ENCODE results near the gene UBE2C. TPM values are rescaled to one million over a fixed set of nuclear protein-coding genes. Genes with fewer than 3 reads are reported as not detected.

UBE2C gene
- total and polyA plus RNA-seq, 2 experiments from 2014 or later = 26.7 to 46.9 TPM

GRCh38 chr20:45780159-45780558, 32.3 kb upstream of the UBE2C start:
- Histone ChIP-seq H3K27ac (peak overlapping the region; percentile 88), H3K79me2 (peaks cover 4% of the 10 kb centered on the region), H3K4me2 (peak overlapping the region; percentile 8), H3K27me3 (no peaks in the 10 kb centered on the region), H2AFZ (no peak overlapping the region), H3K9me2 (replicated peaks; ENCODE audit: insufficient read depth) (no peaks in the 10 kb centered on the region), H4K20me1 (ENCODE audit: insufficient read depth, poor library complexity, severe bottlenecking) (no peaks in the 10 kb centered on the region), H3K36me3 (replicated peaks; ENCODE audit: insufficient read depth, low read depth) (no peaks in the 10 kb centered on the region), H3K9me3 (ENCODE audit: low read depth) (no peaks in the 10 kb centered on the region), H3K4me3 (no peak overlapping the region), H3K4me1 (ENCODE audit: insufficient read depth) (peaks cover 40% of the 10 kb centered on the region)
- WGBS (ENCODE audit: low lambda C conversion rate, missing lambda C conversion rate) = 83% methylated on average over 4 of the region's 4 CpGs
- no peak for DNase-seq (ENCODE audit: low spot score)
- no peak for TF ChIP-seq EZH2 (IDR thresholded peaks at IDR 0.05; ENCODE audit: borderline replicate concordance)
- no peak for TF ChIP-seq CTCF (IDR thresholded peaks at IDR 0.05; ENCODE audit: poor library complexity)
- TF ChIP-seq EZH2phosphoT487 (IDR thresholded peaks at IDR 0.05; ENCODE audit: low read depth, severe bottlenecking, unreplicated experiment) = no peak

GRCh38 chr20:45781391-45781931, 31.0 kb upstream of the UBE2C start:
- WGBS (ENCODE audit: low lambda C conversion rate, missing lambda C conversion rate) = 33% methylated on average over 4 of the region's 4 CpGs
- H3K27me3 ChIP-seq = no peaks in the 10 kb centered on the region
- no peaks in the 10 kb centered on the region for H3K36me3 ChIP-seq (replicated peaks; ENCODE audit: insufficient read depth, low read depth)
- H3K9me2 ChIP-seq (replicated peaks; ENCODE audit: insufficient read depth) = no peaks in the 10 kb centered on the region
- peak; percentile 53 for DNase-seq (ENCODE audit: low spot score)
- H3K4me3 ChIP-seq = no peak overlapping the region
- peaks cover 4% of the 10 kb centered on the region for H3K79me2 ChIP-seq
- peak overlapping the region; percentile 88 for H3K27ac ChIP-seq
- no peak overlapping the region for H2AFZ ChIP-seq
- H3K9me3 ChIP-seq (ENCODE audit: low read depth) = no peaks in the 10 kb centered on the region
- no peak for TF ChIP-seq EZH2 (IDR thresholded peaks at IDR 0.05; ENCODE audit: borderline replicate concordance)
- TF ChIP-seq CTCF (IDR thresholded peaks at IDR 0.05; ENCODE audit: poor library complexity) = no peak
- TF ChIP-seq EZH2phosphoT487 (IDR thresholded peaks at IDR 0.05; ENCODE audit: low read depth, severe bottlenecking, unreplicated experiment) = no peak
- H3K4me2 ChIP-seq = peak overlapping the region; percentile 49
- peaks cover 40% of the 10 kb centered on the region for H3K4me1 ChIP-seq (ENCODE audit: insufficient read depth)
- H4K20me1 ChIP-seq (ENCODE audit: insufficient read depth, poor library complexity, severe bottlenecking) = no peaks in the 10 kb centered on the region

- no peak overlapping the region for H3K4me2 ChIP-seq
- H4K20me1 ChIP-seq (ENCODE audit: insufficient read depth, poor library complexity, severe bottlenecking) = no peaks in the 10 kb centered on the region
- H3K36me3 ChIP-seq (replicated peaks; ENCODE audit: insufficient read depth, low read depth) = no peaks in the 10 kb centered on the region
- no peak for DNase-seq (ENCODE audit: low spot score)
- no peaks in the 10 kb centered on the region for H3K9me2 ChIP-seq (replicated peaks; ENCODE audit: insufficient read depth)
- H2AFZ ChIP-seq = no peak overlapping the region
- H3K4me3 ChIP-seq = no peak overlapping the region
- WGBS (ENCODE audit: low lambda C conversion rate, missing lambda C conversion rate) = 78% methylated on average over 4 of the region's 4 CpGs
- H3K79me2 ChIP-seq = no peaks in the 10 kb centered on the region
- no peaks in the 10 kb centered on the region for H3K9me3 ChIP-seq (ENCODE audit: low read depth)
- H3K27me3 ChIP-seq = no peaks in the 10 kb centered on the region
- H3K27ac ChIP-seq = peak overlapping the region; percentile 88
- no peak for TF ChIP-seq EZH2phosphoT487 (IDR thresholded peaks at IDR 0.05; ENCODE audit: low read depth, severe bottlenecking, unreplicated experiment)
- no peak for TF ChIP-seq CTCF (IDR thresholded peaks at IDR 0.05; ENCODE audit: poor library complexity)
- no peak for TF ChIP-seq EZH2 (IDR thresholded peaks at IDR 0.05; ENCODE audit: borderline replicate concordance)
- H3K4me1 ChIP-seq (ENCODE audit: insufficient read depth) = peaks cover 38% of the 10 kb centered on the region
These were observed 29.6 kb upstream of the UBE2C start for GRCh38 chr20:45782890-45783289.

Data from hepatocyte (in vitro differentiated cells).